SIG-M5 treated with dmso at 0.1 percent for 504 hours (cell line): ENCODE results near the gene PXK.
A peak's percentile ranks its signal among the peaks of the same experiment; 100 is the strongest.

Experiments
- DNase-seq: peaks from one replicate; lab custom pipeline; 2025; ENCODE audit not compliant: unreplicated experiment; lab: John Stamatoyannopoulos, UW

The PXK gene

DNA sequence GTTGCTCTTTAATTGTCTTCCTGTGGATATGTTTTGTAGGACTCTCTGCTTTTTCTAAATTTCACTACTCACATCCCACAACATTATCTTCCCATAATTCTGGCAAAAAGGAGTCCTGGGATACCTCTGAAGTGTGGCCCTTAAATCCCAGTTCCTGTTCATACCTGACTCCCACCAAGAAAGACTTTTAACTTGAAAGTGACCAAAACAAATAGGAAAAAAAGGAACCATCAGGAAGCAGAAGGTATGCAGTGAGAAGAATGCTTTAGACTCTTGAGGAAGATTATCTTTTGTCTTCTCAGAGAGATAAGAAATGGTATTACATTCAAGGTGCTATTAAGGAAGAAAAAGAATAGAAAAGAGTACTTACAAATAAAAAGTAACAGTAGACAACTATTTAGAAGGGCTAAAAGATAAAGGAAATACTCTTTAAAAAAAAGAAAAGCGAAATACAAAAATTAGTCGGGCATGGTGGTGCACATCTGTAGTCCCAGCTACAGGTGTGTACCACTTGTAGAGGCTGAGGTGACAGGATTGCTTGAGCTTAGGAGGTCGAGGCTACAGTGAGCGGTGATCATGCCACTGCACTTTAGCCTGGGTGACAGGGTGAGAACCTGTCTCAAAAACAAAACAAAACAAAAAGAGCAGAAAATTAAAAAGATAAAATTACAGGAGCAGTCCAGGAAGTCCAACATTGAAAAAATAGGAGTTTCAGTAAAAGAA, 46.8 kb downstream of the PXK start:
- DNase-seq, result no peak

DNA sequence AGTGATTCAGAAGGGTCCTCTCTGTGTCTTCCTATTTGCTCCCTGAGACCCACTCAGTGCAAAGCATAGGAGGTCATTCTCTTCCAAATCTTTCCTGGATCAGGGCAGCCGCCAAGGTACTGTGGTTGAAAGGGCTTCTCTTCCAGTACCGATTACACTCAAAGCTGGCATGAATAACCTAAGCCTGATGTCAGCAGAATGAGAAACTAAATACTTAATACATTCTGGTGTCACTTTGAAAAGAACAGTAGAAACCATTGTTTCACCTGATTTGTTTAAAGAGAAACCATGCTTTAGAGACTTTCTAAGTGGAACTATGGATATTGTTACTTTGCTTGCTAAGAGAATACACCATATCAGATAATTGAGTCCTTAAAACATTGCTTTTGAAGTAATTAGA, 50.8 kb downstream of the PXK start:
- no peak for DNase-seq

DNA sequence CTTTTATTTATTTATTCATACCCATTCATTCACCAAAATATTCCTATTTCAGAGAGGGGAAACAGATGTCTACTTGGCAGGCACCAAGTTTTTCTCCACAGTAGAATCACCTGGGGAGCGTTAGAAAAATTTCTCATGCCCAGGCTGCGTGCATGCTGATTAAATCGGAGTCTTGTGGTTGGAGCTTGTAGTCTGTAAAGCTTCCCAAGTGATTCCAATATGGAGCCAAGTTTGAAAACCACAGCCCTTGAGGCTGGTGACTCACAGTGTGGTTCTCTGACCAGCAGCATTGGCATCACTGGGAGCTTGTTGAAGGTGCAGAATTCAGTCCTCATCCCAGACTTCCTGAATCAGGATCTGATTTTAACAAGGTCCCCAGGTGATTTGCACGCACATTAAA, 51.2 kb downstream of the PXK start:
- no peak for DNase-seq

DNA sequence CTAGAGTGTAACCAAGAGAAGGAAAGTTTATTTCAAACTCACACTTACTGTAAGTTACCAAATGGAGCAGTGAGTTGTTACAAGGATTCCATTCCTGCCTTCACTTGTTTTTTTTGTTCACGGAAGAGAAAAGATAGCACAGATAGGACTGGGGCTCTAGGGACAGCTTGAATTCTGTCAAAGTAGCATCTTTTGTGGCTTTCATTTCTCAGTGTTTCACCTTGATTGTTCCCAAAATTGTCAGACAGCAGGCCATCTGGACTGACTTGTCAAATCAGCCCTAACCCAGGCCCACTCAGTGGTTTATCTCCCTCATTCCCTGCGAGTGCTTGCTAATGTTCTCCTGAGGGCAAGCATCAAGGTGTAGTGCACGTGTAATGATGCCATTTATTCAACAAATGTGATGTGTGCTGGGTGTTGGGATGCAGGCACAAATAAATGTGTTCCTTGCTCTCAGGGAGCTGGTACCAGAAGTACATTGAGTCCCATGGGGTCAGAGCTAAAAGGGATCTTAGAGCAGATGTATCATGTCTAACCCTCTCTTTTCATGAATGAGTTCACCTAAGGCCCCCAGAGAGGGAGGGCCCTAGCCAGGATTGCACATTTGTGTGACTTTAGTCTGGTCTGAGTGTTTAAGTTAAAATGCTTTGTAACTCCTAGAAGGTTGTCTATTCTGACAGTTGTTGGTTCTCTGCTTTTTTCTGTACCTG, 51.8 kb downstream of the PXK start:
- no peak for DNase-seq

DNA sequence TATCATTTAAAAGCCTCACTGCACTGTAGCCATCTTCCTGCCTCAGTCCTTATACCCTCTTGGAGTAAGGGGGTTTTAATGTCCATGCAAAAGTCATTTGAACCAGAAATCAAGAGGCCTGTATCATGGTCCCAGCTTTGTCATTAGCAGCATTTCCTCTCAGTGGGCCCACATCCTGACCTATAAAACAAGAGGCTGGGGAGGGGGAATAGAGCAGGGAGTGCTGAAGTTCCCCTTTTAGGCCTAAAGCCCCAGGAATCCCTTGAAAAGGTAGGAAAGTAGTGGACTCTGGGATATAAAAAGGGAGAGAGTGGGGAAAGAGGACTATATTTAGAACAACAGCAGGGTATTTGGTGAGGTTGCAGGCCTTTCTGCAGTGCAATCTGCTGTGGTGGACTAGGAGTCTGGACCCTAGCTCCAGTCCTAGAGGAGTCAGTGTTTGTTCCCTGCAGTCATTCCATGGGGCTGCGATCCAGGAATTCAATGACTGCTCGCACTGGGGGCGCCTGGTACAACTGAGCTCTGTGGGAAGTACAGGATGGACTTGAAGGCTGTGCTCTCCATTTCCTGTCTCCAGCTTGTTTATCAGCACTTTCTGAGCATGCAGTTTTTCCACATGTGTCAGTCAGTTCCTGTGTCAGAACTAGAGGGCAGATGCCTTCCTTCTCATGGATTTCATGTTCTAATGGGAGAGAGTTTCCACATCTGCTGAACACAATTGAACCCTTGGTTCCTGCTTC, 54.1 kb downstream of the PXK start:
- no peak for DNase-seq

DNA sequence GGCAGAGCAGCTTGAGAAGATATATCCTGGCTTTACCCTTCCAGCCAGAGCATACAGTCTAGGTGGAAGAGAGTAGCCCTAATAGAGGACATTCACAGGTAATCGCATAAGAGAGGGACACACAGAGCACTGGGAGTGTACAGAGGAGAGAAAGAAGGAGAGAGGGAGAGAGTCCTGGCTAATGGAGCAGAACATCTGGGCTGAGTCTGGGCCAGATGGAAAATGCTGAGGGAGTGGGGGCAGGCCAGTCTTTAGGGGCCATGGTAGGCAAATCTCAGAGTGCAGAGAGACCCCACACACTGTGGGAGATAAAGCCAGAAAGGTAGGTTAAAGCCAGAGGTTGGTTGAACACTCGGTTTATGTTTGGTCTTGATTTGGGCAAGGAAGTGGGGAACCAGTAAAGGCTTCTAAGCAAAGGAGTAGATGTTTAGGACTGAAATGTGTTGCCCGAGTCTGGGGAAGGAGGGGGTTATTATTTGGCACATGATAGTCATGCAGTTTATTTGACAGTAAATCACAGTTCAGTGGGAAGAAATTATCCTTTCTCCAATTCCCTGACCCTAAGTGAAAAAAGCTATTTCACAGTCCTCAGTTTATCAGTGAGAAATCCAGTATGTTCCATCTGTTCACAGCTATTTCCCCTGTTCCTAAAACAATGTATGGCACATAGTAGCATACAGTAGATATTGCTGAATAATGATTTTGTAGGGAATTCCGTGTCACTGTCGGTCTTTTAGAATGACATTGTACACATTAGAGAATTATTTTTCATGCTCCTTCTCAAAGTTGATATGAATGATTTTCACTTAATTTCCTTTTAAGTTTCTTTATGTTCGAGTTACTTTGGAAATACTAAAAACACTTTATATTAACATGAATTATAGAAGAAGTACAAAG, 55.2 kb downstream of the PXK start:
- no peak for DNase-seq

DNA sequence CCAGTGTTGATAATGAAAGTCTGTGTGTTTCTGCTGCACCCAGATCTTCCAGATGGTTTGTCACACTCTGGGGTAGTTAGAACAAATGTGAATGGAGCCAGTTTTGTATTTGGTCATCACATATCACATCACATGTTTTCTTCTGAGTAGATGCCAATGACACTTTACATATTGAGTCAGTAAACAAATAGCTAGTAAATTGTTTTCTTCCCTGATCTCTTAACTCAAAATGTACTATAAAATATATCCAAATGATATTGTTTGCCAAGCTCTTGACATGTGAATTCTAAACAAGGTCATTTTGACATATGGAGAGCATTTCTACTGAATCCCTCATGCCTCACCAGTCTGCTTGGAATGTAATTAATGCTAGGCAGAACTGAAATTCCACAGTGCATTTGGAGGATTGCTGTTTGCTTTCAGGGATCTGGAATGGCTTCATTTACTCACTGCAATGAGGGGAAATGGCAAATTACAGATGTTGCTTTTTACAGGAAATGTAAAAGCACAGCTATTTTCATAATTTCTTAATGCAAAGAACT, 55.9 kb downstream of the PXK start:
- DNase-seq, result no peak

DNA sequence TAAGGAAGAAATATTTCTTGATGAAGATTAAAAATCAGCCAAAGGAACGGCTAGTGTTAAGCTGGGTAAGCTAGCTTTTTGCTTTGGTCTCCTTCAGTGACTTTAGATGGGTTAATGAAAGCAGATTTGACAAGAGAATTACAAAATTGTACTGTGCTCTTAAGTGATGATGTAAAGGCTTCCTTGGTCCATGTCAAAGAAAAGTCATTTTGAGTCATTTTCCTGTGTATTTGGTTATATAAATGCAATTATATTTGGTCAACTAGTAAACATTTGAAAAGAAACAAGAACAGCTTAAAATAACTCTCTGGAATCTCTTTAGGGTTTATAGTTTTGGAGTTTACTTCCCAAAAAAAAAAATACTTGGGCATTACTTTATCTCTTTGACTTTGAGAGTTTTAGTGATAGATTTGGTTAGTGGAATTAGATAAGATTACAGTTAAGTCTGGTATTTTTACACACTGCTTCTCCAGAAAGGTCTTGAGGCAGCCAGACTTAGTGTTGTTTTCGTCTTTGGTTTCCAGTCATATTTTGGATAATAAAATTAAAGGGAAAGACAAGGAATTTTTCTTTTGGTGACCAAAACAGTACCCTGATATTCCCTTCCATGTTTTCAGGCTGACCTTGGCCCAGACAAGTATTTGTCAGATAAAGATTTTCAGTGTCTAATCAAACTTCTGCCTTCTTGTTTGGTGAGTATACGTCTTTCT, 58.6 kb downstream of the PXK start:
- no peak for DNase-seq

DNA sequence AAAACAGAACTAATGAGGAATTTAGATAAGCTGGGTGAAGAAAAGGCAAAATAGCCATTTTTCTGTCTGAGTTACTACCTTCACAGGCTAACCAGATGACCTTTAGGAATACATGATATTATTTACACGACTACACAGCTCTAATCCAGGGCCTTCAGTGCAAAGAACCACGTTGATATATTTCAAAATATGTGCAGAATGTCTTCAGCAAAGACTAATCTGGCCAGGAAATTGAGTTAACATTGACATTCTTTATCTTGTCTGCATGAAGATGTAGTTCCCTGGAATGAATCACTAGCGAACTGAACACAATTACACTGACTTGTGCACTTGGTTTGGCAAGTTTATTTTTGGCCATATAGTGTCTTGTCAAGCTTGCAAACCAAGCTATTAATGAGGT, 59.5 kb downstream of the PXK start:
- DNase-seq, result no peak

DNA sequence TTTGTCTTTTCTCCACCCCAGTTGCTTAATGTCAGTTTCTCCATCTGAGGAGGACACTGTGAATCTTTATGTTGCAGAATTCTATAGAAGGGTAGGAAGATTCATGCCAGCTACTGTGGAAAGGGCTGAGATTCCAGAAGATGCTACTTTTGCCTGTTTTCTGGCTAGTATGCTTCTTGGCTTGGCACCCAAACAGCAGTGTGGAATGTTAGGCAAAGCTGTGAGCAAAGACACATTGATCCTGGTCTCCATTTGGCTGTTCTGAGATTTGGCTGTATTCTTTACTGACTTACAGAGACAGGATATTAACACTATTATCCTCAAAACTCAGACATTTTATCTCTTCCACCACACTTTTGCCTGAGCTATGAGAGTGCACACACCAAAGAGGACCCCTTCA, 61.6 kb downstream of the PXK start:
- no peak for DNase-seq

DNA sequence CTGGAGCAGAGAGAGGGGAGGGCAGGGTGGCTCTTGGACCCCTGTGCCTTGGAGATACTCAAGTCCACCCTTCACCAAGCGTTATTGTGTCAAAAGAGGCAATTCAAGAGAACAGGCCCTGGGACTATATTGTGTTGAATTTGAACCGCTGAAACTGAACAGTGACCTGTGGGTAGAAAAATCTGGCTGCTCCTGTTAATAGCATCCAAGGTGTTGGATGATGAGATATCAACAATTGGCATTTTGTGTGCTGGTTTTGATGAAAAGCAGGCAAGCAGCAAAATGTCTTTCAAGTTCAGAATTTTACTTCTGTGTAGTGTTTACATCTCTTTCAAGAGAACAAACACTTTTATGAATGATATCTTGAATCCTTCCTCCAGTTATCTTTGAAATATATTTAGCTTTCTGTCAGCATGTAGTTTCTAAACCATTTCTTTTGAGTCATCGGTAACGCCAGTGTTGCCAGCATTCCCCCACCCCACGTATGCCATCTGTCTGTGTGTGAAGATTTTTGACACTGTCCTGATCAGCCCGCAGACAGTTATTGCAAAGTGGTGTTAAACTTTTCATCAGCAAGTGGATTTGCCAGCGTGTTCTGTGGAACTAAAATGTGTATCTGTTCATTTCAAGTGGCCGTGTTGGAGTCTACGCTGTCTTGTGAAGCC, 66.1 kb downstream of the PXK start:
- DNase-seq, result no peak

DNA sequence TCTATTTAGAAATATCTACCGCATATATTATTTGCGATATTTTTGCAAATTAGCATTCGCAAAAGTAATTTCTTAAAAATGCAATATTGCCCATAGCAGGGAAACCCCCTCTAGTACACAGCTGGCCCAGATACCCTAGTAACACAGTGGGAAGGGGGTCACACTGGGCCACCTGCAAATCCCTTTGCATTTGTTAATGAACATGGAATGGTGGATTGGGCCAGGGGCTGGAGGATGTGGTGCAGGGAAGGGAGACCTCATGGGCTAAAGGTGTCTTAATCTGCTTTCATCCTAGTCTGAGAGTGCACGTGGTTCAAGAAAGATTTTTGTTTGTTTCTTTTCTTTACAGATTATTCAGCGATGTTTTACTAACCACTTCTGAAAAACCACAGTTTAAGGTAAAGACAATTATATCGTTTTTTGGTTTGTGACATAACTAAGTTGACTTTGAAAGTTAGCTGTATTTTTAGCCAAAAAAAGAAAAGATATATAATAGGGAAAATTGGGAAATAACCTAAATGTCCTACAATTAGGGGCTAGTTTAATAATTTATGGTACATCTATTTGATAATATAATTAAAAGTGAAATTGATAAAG, 70.9 kb downstream of the PXK start:
- DNase-seq, result no peak

DNA sequence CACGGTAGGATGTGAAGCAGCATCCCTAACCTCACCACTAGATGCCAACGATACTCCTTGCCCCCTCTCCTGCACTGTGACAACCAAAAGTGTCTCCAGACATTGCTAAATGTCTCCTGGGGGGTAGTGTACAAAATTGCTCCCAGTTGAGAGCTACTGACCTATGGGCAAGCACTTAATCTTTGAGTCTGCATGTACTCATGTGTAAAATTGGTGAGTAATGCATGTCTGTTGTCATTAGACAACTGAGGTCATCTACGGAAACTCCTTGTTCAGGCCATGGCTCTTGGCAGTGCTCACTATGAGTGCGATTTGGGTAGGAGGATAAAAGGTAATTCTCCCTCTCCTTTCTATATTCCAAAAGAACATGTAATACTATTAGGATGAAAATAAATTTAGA, 71.7 kb downstream of the PXK start:
- DNase-seq, result no peak

DNA sequence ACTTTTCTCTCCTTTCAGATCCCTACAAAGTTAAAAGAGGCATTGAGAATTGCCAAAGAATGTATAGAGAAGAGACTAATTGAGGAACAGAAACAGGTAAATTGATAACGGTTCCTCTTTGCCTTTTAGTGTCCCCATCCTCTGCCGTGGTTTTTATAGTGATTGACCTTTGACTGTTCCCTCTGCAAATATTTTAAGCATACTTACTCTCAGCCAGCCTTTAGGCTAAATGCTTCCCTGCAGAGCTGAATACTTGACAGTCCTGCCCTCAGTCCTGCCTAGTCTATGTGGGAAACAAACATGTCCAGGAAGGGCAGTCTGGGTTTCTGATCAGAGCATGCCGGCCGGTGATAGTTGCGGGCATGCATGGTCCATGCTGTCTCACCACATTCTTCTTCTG, 76.2 kb downstream of the PXK start:
- DNase-seq, result no peak

DNA sequence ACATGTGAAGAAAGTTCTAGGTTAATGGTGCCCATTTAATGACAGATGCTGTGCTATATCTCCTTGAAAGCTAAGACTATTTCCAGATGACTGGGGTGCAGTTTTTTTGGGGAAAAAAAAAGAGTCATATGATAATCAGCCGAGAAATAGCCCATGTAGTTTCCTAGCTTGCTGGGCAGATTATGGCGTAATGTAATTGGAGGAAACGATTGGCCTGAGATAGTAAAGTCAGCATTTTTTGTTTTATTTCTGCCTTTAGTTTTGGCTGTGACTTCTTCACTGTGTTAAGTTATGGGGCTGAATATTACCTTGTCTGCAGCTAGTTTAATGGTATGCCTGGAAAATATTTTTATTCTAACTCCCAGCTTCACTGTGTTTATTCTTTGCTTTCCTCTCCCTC, 77.0 kb downstream of the PXK start:
- no peak for DNase-seq

DNA sequence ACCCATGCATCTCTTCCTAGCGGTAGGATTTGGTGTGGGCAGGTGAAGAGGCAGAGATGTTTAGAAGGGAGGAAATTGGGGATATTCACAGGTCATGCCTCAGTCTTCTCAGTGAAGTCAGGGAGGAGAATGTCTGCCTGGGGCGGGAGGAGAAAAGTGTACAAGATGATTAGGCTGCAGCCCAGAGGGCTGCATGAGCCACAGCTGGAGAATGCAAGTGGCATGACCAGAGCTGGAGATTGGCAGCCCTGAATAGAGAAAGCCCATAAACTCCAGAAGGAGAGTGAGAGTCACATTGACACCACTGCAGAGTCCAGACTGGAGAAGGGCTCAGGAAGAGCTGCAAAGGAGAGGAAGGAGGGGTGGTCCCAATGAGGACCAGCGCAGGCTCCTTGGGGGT, 78.3 kb downstream of the PXK start:
- no peak for DNase-seq

DNA sequence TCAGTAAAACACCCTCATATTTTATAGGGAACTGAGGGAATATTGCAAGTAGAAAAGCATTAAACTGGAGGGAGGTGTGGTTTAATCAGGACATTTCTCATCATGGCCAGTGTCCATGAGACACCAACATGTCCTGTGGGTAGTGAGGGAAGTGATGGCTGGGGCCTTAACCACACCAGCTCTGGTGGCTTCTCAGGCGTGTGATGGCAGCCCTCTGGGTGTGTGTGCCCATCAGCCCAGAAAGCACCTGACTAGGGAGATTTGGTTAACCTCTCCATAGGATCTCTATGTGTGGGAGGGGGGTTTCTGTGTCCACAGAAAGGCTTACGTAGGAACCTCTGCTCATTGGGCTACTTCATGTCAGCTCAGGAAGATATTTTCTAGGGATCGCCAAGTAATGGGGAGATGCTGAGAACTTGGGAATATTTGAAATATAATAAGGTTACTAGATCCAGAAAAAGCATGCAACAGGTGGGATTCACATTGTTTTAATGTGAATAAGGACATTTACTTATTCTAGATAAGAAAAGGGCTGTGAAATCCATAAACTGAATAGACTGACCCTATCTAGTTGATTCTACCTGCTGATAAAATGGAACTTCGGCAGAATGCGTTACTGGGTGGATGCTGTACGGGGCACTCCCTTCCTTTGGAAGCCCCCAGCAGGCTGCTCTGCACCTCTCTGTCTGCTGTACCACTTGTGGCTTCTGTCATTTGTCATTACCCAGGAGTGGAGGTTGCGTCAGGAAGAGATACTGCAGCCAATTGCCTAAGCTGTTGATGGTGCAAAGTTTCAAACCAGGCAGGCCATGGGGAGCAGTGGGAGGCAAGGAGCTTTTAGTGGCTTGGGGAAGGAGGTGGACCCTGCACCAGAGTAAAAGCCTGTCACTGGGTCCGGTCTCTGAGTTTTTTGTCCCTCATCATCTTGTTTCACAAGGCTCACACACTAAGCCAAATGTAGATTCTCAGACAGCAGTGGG, 79.4 kb downstream of the PXK start:
- no peak for DNase-seq

DNA sequence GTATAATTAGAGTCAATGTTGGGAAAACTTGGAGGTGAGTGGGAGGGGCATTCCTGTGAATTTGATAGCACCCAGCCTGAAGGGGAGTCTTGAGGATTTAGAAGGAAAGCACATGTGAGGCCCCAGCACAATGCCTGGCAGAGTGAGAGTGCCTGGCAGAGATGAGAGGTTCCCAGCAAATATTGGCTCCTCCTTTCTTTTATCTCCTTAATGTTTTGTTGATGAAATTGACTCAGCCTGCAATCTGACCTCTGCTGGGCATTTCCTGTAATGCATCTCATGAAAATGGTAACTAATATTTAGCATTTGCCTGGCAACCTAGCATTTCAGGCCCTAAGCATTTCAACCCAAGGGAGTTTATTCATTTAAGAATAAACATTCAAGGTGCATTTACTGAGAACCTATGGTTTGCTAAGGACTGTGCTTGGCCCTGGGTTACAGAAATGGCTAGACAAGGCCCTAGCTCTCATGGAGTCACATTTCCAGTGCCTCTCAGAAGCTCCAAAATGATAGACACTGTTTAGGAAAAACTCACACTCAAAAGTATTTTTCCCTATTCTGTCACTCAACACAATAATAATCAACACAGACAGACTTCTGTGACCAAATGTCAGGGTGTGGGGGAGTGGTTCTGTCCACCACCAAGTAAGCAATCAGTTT, 82.0 kb downstream of the PXK start:
- peak; percentile 64 for DNase-seq
